ENCODE results near the gene PGLYRP3. TPM values are rescaled to one million over a fixed set of nuclear protein-coding genes. Genes with fewer than 3 reads are reported as not detected.

Gene PGLYRP3
- total RNA-seq, 1 donor from 2014 or later, result not detected

DNA sequence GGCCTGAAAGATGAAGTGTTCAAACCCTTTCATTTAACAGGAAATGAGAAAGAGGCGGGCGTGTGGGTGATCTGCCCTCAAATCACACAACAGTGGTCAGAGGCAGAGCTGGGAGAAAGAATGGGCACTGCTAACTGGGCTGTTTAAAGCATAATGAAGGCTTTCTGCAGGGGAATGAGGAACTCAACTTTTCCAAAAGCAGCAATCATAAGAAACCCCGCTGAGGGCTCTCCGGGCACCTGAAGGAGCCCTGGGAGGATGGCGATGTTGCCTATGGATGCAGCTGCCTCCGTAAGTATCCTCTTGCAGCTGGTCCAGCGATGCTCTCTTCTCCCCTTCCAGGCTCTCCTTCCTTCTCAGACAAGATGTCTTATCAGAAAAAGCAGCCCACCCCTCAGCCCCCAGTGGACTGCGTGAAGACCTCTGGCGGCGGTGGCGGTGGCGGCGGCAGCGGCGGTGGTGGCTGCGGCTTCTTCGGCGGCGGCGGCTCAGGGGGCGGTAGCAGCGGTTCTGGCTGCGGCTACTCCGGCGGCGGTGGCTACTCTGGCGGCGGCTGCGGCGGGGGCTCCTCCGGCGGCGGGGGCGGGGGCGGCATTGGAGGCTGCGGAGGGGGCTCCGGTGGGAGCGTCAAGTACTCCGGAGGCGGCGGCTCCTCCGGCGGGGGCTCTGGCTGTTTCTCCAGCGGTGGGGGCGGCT, 52.0 kb downstream of the PGLYRP3 start:
- no peak for DNase-seq (ENCODE audit: low spot score)

DNA sequence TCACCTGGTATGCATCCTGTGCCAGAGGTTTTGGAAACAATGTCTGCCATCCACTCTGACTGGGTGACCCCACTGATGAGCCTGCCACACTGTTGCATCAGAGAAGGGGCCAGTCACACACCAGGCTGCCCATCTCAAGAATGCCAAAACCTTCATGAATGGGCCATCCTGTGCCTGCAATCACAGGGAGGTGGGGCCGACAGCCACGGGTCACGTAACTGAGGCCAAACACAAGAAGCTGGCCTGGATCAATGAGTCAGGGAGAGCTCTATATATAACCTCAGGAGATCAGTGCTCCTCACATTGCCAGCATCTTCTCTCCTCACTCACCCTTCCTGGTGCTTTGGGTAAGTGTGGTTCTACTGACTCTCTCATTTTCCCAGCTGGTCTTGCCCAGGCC, 53.4 kb downstream of the PGLYRP3 start, which contains the start of gene LORICRIN:
TSS of gene LORICRIN (plus strand) at position 301 of the 400 bp plus-strand sequence. CDS start 1,263 bp downstream, outside the sequence.
- no peak for DNase-seq (ENCODE audit: low spot score)

- no peak for DNase-seq (ENCODE audit: low spot score)
These were observed 59.1 kb downstream of the PGLYRP3 start for GRCh38 chr1:153253693-153254092.

- no peak for DNase-seq (ENCODE audit: low spot score)
These were observed 59.7 kb downstream of the PGLYRP3 start for GRCh38 chr1:153253076-153253475.

DNA sequence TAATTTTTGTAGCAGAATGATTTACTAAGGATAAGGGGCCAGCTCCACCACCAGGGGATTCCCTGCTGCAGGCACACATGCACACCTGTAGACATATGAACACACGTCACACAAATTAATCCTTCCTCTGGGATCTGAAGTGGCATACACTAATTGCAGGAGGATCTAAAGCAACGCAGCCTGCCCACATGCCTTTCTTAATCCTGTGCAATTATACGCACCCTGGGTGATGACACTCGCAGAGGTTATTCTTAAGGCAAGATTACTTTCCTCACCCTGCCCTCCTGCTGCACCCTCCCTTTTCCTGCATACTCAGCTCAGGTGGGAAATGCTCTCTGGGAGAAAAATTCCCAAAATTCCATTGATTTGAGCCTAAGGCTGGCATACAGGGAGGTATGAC, 60.8 kb downstream of the PGLYRP3 start:
- no peak for DNase-seq (ENCODE audit: low spot score)

GRCh38 chr1:153251562-153251961, 61.2 kb downstream of the PGLYRP3 start:
- no peak for DNase-seq (ENCODE audit: low spot score)

DNA sequence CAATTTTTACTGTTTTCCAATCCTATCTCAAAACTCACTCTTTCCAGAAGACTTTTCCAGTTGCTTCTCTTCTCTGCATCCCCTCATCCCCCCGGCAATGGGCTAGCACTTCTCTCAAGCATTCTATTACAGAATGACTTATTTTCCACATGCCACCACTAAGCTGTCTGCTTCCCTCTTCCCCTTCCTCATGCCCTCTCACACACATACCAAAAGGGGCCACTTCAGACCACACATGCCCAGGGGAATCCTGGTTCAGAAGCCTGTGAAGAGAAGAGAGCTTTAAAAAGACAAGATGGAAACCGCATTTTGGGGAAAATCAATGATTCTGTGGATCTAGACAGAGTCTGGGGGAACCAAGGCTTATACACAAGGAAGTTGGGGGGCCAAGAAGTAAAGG, 61.7 kb downstream of the PGLYRP3 start:
- DNase-seq (ENCODE audit: low spot score), result no peak

DNA sequence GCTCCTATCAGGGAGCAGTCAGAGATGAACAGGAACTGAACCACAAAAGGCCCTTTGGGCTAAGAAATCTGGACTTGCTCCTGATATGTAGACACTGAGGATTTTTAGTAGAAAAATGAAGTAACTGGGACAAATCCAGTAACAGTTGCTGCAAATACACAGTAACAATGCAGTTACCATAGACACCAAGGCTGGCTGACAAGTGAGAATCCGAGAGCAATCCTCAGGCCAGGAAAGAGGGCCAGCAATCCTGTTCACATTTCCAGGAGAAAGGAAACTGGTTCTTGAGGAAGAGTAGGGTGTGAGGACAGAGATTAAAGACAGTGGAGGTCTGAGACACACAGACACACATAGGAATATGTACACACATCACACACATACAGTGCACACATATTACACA, 62.6 kb downstream of the PGLYRP3 start:
- no peak for DNase-seq (ENCODE audit: low spot score)

DNA sequence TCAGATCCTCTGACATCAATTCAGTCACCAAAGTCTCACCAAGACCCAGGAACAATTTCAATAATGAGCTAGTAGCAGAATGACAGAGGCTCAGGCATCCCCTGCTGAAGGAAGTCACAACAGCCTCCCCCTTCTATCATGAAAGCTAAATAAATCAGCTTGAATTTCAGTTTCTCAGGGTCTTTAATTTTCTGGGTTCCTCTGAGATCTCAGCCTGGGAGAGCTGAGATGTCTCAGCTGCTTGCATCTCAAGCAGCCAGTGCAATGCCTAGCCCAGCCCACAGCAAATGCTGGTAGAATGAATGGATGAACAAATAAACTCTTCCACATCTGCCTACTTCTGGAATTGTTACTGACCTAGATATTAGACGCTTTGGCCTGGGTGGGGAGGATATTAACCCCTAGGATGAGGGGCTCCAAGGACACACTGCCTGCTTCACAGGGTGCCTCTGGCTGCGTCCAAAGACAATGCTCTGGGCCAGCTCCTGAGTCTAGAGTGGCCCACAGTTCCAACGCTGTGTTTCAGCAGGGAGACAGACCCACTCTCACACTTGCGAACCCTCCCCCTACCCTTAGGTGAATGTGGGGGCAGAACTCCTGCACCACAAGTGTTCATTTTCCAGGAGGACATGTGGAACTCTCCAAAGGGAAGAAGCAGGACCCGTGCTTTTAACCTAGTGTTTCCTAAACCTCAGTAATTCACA, 64.4 kb downstream of the PGLYRP3 start:
- no peak for DNase-seq (ENCODE audit: low spot score)

Other genes starting within 250 kb of the PGLYRP3 start
- not detected for gene SPRR2B, start 241.3 kb downstream of the PGLYRP3 start, total RNA-seq
- not detected for gene SPRR2E, start 218.4 kb downstream of the PGLYRP3 start, total RNA-seq
- not detected for gene SPRR2F, start 199.4 kb downstream of the PGLYRP3 start, total RNA-seq
- gene SPRR2G, start 162.1 kb downstream of the PGLYRP3 start, total RNA-seq, result not detected
- gene LELP1, start 109.5 kb downstream of the PGLYRP3 start, total RNA-seq, result not detected
- not detected for gene PRR9, start 95.4 kb downstream of the PGLYRP3 start, total RNA-seq
- not detected for gene LORICRIN, start 53.3 kb downstream of the PGLYRP3 start, total RNA-seq
- 0.60 TPM for gene PGLYRP4, start 35.9 kb upstream of the PGLYRP3 start, total RNA-seq
- 151 TPM for gene S100A9, start 44.9 kb upstream of the PGLYRP3 start, total RNA-seq
- not detected for gene S100A12, start 62.7 kb upstream of the PGLYRP3 start, total RNA-seq
- gene S100A8, start 78.1 kb upstream of the PGLYRP3 start, total RNA-seq, result 31.6 TPM
- not detected for gene S100A7A, start 103.6 kb upstream of the PGLYRP3 start, total RNA-seq
- gene S100A7, start 147.7 kb upstream of the PGLYRP3 start, total RNA-seq, result not detected
- gene S100A6, start 223.0 kb upstream of the PGLYRP3 start, total RNA-seq, result 1,381 TPM
- gene S100A5, start 228.0 kb upstream of the PGLYRP3 start, total RNA-seq, result 0.86 TPM
- 120 TPM for gene S100A4, start 232.9 kb upstream of the PGLYRP3 start, total RNA-seq
- 6.5 TPM for gene S100A3, start 236.3 kb upstream of the PGLYRP3 start, total RNA-seq

All from ureter (tissue), 1 donor.